GM12891 (cell line): ENCODE measurements around the gene OTOF.

ENCODE experiments used
- PAX5 ChIP-seq: IDR thresholded peaks from 2 replicates; pipeline ENCODE4 v1.6.1; 2011; ENCODE audit warnings: low read length, moderate library complexity, mild to moderate bottlenecking; ENCODE audit not compliant: insufficient read depth, severe bottlenecking
- POLR2A ChIP-seq: IDR thresholded peaks from 2 replicates; pipeline ENCODE4 v1.6.1; 2011; ENCODE audit warnings: low read depth, low read length, control low read depth
- POLR2AphosphoS5 ChIP-seq: IDR thresholded peaks from 2 replicates; pipeline ENCODE4 v1.6.1; 2011; ENCODE audit warnings: low read depth, low read length, control low read depth
- SPI1 ChIP-seq: IDR thresholded peaks from 2 replicates; pipeline ENCODE4 v1.6.1; 2011; ENCODE audit warnings: low read depth, low read length, control low read depth
- TAF1 ChIP-seq: IDR thresholded peaks from 2 replicates; pipeline ENCODE4 v1.6.1; 2011; ENCODE audit warnings: low read depth, low read length, control low read depth

- TF ChIP-seq POLR2A (no peak), POLR2AphosphoS5 (no peak), TAF1 (no peak), SPI1 (no peak), PAX5 (no peak)
These were observed 47.1 kb downstream of the OTOF start for GRCh38 chr2:26430826-26431225.
